Skin epidermis (tissue), 12 donors: ENCODE data around the gene DRD5.
"Not testable (repeated sequence)": the region's sequence is repeated elsewhere in the genome, so short reads cannot be mapped to it uniquely, and the experiment has no call there.

Experiments used
- H3K27ac ChIP-seq, 21 experiments: fragments of 200-600 bp; sonication (generic) in 11 of 21; one replicate each; pipeline ENCODE4 v1.5.0; 2020; ENCODE audit warnings: mild to moderate bottlenecking in 3 of 21, inconsistent platforms in 2 of 21, moderate library complexity in 2 of 21
- H3K4me3 ChIP-seq, 7 experiments: fragments of 200-600 bp; sonication (generic) in 2 of 7; one replicate each; pipeline ENCODE4 v1.5.0; 2020; ENCODE audit warnings: inconsistent platforms in 2 of 7, mild to moderate bottlenecking in 2 of 7, moderate library complexity in 1 of 7

DRD5 gene

DNA sequence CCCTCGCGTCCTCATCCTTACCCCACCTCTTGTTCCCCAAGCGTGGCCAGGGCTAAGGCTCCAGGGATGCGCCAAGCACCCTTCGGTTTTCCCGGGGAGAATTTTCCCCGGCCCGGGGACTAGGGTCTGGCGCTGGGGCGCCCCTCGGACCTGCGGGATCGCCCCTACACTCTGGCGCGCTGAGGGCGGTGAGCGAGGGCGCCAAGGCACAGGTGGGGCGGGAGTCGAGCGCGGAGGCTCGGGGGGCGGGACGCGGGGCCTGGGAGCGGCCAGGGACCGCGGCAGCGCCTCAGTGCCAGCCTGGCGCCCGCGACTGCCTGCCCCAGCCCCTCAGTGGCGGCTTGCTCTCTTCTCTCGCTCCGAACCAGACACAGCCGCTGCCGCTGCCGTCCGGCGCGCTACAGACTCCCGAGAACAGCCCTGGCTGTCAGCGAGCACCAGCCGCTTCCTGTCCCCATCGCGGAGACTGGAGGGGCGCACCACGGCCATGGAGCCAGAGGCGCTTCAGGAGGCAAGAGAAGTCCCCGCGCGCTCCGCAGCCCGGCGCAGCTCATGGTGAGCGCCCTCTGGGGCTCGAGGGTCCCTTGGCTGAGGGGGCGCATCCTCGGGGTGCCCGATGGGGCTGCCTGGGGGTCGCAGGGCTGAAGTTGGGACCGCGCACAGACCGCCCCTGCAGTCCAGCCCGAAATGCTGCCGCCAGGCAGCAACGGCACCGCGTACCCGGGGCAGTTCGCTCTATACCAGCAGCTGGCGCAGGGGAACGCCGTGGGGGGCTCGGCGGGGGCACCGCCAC lies at the start of gene DRD5:
DRD5 (plus strand) TSS at position 292 of the 793 bp plus-strand sequence; CDS start at position 688, 396 bp downstream.
- no peak within 1 kb of the TSS for H3K4me3 ChIP-seq
- no peak within 1 kb of the TSS for H3K27ac ChIP-seq

GRCh38 chr4:9732256-9732655 lies 49.2 kb upstream of the DRD5 start:
- not testable (repeated sequence) for H3K4me3 ChIP-seq, H3K27ac ChIP-seq

DNA sequence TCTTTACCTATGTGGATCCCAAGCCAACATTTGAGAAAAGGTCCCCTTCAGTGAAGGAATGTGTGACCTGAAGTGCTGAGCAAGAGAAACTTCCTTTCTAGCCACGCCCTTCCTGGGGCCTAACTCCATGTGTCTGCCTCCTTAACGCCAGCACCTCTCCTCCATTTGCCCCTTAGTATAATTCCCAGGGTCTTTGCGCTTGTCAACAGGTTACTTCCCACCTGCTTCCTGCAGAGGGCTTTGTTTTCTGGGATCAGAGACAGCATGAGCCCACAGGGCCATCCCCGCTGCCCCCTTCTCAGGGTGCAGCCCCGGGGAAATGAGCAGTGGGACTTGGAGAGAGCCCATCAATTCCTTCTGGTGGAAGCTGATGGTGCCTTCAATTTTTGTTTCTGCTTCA lies 45.9 kb upstream of the DRD5 start:
- Histone ChIP-seq H3K27ac (no peak overlapping the region), H3K4me3 (no peak overlapping the region)

DNA sequence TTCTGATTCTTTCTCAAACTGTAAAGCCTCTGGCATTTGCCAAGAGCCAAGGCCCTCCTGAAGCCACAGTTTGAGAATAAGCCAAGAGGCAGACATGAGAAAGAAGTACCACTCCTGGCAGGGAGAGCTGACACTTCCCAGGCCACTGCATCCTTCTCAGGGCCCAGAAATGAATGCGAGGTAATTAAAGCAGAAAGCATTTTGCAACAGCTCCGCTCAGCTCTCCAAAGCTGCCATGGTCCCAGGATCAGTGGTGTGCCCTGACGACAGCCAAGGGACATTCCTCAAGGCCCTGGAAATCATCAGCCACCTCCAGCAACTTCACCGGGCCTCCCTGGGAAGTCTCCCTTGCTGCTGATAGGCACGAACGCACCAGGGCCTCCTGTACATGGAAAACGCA lies 44.2 kb upstream of the DRD5 start:
- not testable (repeated sequence) for H3K27ac ChIP-seq

GRCh38 chr4:9743789-9744188 lies 37.6 kb upstream of the DRD5 start:
- not testable (repeated sequence) for H3K4me3 ChIP-seq, H3K27ac ChIP-seq

More for the DNA sequence above, 44.2 kb upstream of the DRD5 start:
- H3K4me3 ChIP-seq, result not testable (repeated sequence)

GRCh38 chr4:9745782-9746181 lies 35.7 kb upstream of the DRD5 start:
- Histone ChIP-seq H3K4me3 (no peak overlapping the region), H3K27ac (no peak overlapping the region)

DNA sequence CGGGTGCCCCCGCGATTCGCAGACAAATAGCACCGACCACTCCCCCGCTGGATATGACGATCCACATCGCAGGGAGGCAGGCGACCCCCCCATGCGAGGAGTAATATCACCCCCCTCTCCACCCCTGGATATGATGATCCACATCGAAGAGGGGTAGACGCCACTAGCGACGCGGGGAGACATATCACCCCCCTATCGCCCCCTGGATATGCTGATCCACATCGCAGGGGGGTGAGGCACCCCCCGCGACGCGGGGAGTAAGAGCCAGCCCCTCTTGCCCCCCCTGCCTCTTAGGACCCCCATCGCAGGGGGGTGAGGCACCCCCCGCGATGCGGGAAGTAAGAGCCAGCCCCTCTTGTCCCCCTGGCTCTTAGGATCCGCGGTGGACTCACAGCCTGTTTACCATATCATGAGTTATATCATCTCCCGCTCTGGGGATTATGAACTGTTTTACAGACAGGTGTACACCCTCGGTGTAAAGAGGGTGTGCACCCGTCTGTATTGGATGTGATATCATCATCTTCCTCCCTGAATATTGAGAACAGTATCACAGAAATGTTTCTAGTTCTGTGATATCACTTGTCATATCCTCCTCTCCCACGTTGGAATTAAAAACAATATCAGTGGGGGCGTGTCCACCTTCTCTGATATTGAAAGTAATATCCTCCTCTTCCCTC lies 22.7 kb upstream of the DRD5 start:
- Histone ChIP-seq H3K4me3 (no peak overlapping the region), H3K27ac (no peak overlapping the region)

GRCh38 chr4:9762823-9763475 lies 18.5 kb upstream of the DRD5 start:
- H3K4me3 ChIP-seq, result no peak overlapping the region
- no peak overlapping the region for H3K27ac ChIP-seq

GRCh38 chr4:9764155-9764696 lies 17.2 kb upstream of the DRD5 start:
- H3K27ac ChIP-seq, result no peak overlapping the region
- no peak overlapping the region for H3K4me3 ChIP-seq

- Histone ChIP-seq H3K4me3 (no peak overlapping the region), H3K27ac (no peak overlapping the region)
Measured at GRCh38 chr4:9765091-9765490, 16.3 kb upstream of the DRD5 start.

DNA sequence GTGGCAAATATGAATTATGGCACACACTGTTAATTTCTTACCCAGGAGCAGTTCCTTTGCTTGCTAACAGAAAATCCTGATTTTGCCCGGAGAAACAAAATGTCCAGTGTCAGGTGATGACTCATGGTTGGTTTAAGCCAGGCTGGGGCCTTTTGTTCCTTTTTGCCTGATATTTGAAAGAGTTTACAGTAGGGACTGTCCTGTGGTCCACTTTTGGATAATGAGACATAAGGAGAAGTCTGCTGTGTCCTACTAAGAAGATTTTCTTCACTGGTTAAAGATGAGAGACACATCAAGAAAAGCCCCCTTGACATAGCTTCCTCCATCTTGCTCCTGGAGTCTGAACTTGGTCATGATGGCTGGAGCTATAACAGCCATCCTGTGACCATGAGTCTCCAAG lies 12.1 kb upstream of the DRD5 start:
- H3K4me3 ChIP-seq, result no peak overlapping the region
- no peak overlapping the region for H3K27ac ChIP-seq

GRCh38 chr4:9771034-9771433 lies 10.4 kb upstream of the DRD5 start:
- Histone ChIP-seq H3K4me3 (no peak overlapping the region), H3K27ac (no peak overlapping the region)

DNA sequence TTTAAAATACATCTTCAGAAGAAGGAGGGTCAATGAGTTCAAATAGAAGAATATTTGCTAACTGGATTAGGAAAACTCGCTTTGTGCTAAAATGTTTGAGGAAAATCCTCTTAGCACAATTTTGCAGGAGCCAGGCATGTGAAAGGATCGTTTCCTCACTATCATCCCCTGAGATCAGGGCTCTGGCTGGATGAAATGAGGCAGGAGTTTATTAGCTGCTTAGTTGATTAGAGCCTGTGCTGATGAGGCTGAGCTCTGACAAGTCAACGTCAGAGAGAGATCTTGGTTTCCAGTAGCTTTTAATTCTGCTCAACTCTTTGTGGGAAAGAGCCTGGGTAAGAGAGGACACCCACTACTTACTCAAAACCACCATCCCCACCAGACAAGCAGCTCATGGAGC lies 8.0 kb upstream of the DRD5 start:
- no peak overlapping the region for H3K4me3 ChIP-seq
- no peak overlapping the region for H3K27ac ChIP-seq

GRCh38 chr4:9782136-9782436 lies 652 bp downstream of the DRD5 start:
- Histone ChIP-seq H3K27ac (no peak overlapping the region), H3K4me3 (no peak overlapping the region)

DNA sequence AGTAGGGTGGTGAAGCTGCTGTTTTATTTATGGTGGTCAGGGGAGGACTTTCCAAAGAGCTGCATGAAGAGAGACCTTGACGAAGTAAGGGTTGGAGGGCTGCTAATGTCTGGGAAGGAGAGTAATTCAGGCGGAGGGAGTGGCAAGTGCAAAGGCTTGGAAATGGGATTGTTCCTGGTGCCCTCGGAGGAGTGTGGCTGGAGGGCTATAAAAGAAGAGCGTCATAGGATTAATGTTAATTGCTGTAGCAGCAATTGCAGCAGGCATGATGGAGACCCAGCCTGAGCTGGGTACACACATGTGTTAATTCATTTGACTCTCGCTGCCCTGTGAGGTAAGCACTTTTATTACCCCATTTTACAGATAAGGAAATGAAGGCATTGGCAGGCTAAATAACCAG lies 4.5 kb downstream of the DRD5 start:
- not testable (repeated sequence) for H3K27ac ChIP-seq

DNA sequence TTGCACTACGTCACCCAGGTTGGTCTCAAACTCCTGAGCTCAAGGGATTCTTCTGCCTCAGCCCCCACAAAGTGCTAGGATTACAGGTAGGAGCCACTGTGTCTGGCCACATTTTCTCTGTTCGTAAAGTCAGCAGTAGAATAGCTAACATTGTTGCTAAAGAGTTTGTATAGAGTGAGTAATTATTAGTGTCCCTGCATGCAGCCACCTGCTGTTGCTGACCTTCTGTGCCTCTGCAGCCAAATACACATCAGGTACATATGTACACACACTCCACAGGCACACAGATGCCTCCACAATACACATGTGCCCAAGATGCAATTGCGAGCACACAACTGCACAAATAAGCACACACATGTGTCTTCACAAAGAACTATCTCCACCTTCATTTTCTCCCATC lies 10.9 kb downstream of the DRD5 start:
- no peak overlapping the region for H3K4me3 ChIP-seq

More for the DNA sequence above, 4.5 kb downstream of the DRD5 start:
- not testable (repeated sequence) for H3K4me3 ChIP-seq

DNA sequence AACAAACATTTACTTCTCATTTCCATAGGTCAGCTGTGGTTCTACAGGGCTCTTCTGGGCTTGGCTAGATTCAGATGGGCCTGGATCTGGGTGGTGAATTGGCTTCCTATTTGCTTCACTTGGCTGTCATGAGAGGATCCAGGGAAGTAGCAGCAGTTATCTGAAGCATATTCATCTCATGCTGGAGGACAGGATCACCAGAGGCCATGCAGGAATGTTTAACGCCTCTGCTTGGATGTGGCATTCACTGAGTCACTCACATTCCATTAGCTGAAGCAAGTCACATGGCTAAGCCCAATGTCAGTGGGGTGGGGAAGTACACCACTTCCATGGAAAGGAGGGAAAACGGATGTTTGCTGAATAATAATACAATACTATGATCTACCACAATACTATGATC lies 15.2 kb downstream of the DRD5 start:
- H3K27ac ChIP-seq, H3K4me3 ChIP-seq: not testable (repeated sequence)

More for the DNA sequence above, 10.9 kb downstream of the DRD5 start:
- H3K27ac ChIP-seq, result no peak overlapping the region

- Histone ChIP-seq H3K27ac (no peak overlapping the region), H3K4me3 (no peak overlapping the region)
Measured at GRCh38 chr4:9800848-9801247, 19.4 kb downstream of the DRD5 start.

- H3K27ac ChIP-seq, result peak overlapping the region in 1 of 21 experiments; percentile 33
- H3K4me3 ChIP-seq, result no peak overlapping the region
Measured at GRCh38 chr4:9804918-9805317, 23.5 kb downstream of the DRD5 start.

DNA sequence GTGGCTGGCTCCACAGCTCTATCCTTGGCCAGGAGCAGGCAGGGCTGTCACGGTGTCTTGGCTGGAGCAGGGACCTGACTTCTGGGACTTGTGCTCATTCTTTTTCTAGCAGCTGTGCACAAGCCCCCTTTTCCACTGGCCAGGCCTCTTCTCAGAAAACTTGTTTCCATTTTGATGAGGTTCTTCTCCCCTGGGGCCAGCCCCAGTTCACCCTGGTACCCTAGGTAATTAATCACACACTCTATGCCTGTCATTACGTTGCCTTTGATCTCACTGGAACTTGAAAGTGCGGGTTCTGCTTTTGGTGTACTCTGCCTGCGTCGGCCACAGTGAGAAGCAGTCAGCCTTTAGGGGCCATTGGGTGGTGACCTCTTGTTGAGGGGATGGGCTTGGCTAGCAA lies 26.6 kb downstream of the DRD5 start:
- Histone ChIP-seq H3K4me3 (no peak overlapping the region), H3K27ac (no peak overlapping the region)

DNA sequence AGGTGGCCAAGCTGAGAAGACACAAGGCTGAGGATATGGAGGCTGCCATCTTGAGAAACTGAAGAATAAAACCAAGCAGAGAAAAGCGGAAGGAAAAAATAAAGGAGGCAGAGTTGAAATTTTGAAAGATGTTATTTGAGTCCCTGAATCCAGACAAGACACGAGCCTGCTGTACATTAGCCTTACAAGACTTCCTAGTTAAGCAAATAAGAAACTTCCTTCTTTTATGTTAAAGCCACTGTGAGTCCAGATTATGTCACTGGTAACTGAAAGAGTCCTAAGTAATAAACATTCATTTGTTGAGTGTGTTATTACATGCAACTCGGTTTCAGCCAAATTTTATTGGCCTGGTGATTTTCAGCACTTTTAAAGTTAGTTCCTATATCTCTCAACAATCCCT lies 30.4 kb downstream of the DRD5 start:
- Histone ChIP-seq H3K4me3 (no peak overlapping the region), H3K27ac (no peak overlapping the region)
